Gastrocnemius medialis (tissue), 4 donors: Measurements from ENCODE around the gene PSMD1. TPM values are rescaled to one million over a fixed set of nuclear protein-coding genes. Genes with fewer than 3 reads are reported as not detected.

Experiments
- ATAC-seq, 2 donors: fragments of 150-250 bp; one replicate each; pipeline ENCODE4 v1.9.1; 2016
- DNase-seq, 2 donors: peaks; one replicate each; pipeline ENCODE4 v3.0.0-alpha.2; 2019
- H3K27ac ChIP-seq, 4 donors: fragments of 200-600 bp; sonication (generic); 1 replicate in 1 of 4; 2 replicates in 3 of 4; pipeline ENCODE4 v1.5.1; 2016 to 2018; ENCODE audit warnings: mild to moderate bottlenecking in 2 of 4, moderate library complexity in 1 of 4
- H3K27me3 ChIP-seq, 3 donors: fragments of 200-600 bp; sonication (generic) in 2 of 3; 1 replicate in 1 of 3; 2 replicates in 2 of 3; pipeline versions ENCODE4 v1.5.1 to v1.6.0; 2016 to 2019; ENCODE audit warnings: mild to moderate bottlenecking in 1 of 3, moderate library complexity in 1 of 3
- H3K36me3 ChIP-seq, 2 donors: fragments of 200-600 bp; sonication (generic) in 1 of 2; one replicate each; pipeline ENCODE4 v1.5.1; 2017 to 2018
- H3K4me1 ChIP-seq, 2 donors: fragments of 200-600 bp; sonication (generic) in 1 of 2; one replicate each; pipeline ENCODE4 v1.5.1; 2016 to 2017; ENCODE audit warnings: mild to moderate bottlenecking in 2 of 2
- H3K4me3 ChIP-seq, 4 donors: fragments of 200-600 bp; sonication (generic) in 3 of 4; 1 replicate in 1 of 4; 2 replicates in 3 of 4; pipeline ENCODE4 v1.5.1; 2016 to 2019; ENCODE audit warnings: mild to moderate bottlenecking in 2 of 4
- H3K9me3 ChIP-seq, 3 donors: fragments of 200-600 bp; sonication (generic) in 2 of 3; 1 replicate in 1 of 3; 2 replicates in 2 of 3; pipeline ENCODE4 v1.5.1; 2016 to 2019
- CTCF ChIP-seq, 5 experiments: fragments of 450-650 bp in 3 of 5; fragments of 200-600 bp in 2 of 5; sonication (generic) in 2 of 5; IDR thresholded peaks in 4 of 5; conservative IDR thresholded peaks in 1 of 5; 1 replicate in 4 of 5; 2 replicates in 1 of 5; pipeline ENCODE4 v1.5.1; 2016 to 2019; ENCODE audit warnings: antibody characterized with exemption in 5 of 5, mild to moderate bottlenecking in 3 of 5, moderate library complexity in 3 of 5
- POLR2A ChIP-seq, 2 donors: fragments of 450-650 bp; IDR thresholded peaks; one replicate each; pipeline ENCODE4 v1.6.1; 2017; ENCODE audit warnings: antibody characterized with exemption in 2 of 2, mild to moderate bottlenecking in 2 of 2, moderate library complexity in 2 of 2
- in situ Hi-C, 4 donors: fragments of 200-750 bp; cut with MboI; loops; one replicate each; pipeline versions ENCODE4 v1.15.0 to v1.8.0; 2017; ENCODE audit warnings: low sequenced_read_pairs in 4 of 4
- intact Hi-C: fragments of 100-400 bp; cut with DNase I; formaldehyde crosslinking; loops from one replicate; pipeline ENCODE4 v1.15.1; 2023; ENCODE audit warnings: low total_unique reads
- total RNA-seq, 4 donors: library from RNA; depleted of rRNA; stranded (reverse); fragments of >200 nt; gene quantifications; one replicate each; pipeline versions ENCODE4 v1.1.0 to v1.2.3, GENCODE V29; 2016

The PSMD1 gene
- total RNA-seq, 4 donors from 2014 or later: 169 to 189 (median 182) TPM

DNA sequence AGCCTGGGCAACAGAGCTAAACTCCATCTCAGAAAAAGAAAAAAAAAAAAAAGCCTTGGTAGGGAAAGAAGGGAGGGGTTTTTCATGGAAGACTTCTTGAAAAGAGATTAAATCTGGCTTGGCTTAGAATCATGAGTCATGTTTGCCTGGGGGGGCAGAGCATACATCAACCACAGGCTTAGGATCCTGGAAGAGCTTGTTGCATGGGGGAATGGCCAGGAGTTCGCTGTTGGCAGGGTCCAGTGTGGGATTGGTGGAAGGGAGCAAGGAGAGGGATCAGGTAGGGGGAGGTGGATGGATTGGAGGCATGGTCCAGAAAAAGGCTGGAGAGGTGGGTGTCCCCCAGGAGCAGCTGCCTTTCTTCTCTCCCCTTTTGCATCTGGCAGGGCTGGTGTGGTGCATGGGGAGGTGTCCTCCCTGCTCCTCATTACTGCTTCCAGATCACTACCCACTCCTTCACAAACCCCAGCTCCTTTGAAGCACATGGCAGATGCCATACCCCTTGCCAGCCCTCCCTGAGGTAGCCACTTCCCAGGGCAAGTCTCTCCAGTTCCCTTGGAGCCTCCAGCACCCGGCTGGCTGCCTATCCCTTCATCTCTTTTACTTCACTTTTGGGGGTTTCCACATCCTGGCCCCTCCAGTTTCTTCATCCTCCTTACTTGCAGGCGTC, 144.3 kb downstream of the PSMD1 start:
- TF ChIP-seq CTCF (IDR thresholded peaks at IDR 0.05 in 4 of 5, conservative IDR thresholded peaks at IDR 0.05 in 1 of 5) (no peak), POLR2A (IDR thresholded peaks at IDR 0.05) (no peak)
- ATAC-seq: no peak
- Histone ChIP-seq H3K9me3 (no peaks in the 10 kb centered on the region), H3K4me3 (no peak overlapping the region), H3K27me3 (no peaks in the 10 kb centered on the region), H3K4me1 (peaks cover 10 to 15% of the 10 kb centered on the region in 2 donors), H3K36me3 (no peaks in the 10 kb centered on the region), H3K27ac (no peak overlapping the region)
- intact Hi-C loops: no loop called here
- in situ Hi-C loops: no loop called here
- DNase-seq: no peak

DNA sequence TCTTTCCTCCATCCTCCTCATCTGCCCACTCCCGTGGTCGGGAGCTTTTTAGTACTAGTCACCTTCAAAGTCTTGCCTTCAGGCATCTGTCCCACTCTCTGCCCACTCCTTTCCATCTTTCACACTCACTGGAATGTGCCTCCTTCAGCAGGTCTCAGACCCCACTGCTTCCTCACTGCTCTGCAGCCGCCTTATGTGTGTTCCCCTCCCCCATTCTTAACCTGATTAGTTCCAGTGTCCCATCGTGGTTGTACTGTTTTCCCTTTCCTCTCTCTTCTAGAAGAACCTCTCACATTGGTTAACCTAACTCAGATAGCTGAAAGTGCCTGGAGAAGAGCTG, 144.8 kb downstream of the PSMD1 start:
- Histone ChIP-seq H3K4me1 (peaks cover 10 to 15% of the 10 kb centered on the region in 2 donors), H3K36me3 (no peaks in the 10 kb centered on the region), H3K4me3 (no peak overlapping the region), H3K9me3 (no peaks in the 10 kb centered on the region), H3K27ac (no peak overlapping the region), H3K27me3 (no peaks in the 10 kb centered on the region)
- TF ChIP-seq CTCF (IDR thresholded peaks at IDR 0.05 in 4 of 5, conservative IDR thresholded peaks at IDR 0.05 in 1 of 5): no peak
- no peak for TF ChIP-seq POLR2A (IDR thresholded peaks at IDR 0.05)
- intact Hi-C loops (no loop called here), in situ Hi-C loops (no loop called here)
- ATAC-seq (no peak), DNase-seq (no peak)

DNA sequence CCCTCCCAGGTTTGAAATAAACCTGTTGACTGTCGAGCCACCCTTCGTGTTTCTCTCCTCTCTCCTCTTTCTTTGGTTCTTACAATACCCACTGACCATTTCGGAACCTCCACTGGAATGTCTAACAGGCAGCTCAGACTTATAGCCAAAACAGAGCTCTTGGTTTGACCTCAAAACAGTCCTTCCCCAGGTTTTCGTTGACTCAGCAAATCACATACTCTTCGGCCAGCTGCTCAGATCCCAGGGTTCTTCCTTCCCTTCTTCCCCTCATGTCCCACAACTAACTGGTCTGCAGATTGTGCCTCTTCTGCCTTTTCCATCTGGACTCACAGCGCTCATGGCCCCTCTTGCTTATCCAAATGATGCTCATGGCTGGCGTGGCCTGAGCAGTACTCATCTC, 146.4 kb downstream of the PSMD1 start:
- DNase-seq: no peak
- intact Hi-C loops (no loop called here), in situ Hi-C loops (no loop called here)
- TF ChIP-seq CTCF (IDR thresholded peaks at IDR 0.05 in 4 of 5, conservative IDR thresholded peaks at IDR 0.05 in 1 of 5) (no peak), POLR2A (IDR thresholded peaks at IDR 0.05) (no peak)
- no peak overlapping the region for H3K4me3 ChIP-seq
- no peak overlapping the region for H3K27ac ChIP-seq
- H3K36me3 ChIP-seq: no peaks in the 10 kb centered on the region
- no peak for ATAC-seq
- no peaks in the 10 kb centered on the region for H3K9me3 ChIP-seq
- H3K27me3 ChIP-seq: no peaks in the 10 kb centered on the region
- peaks cover 7 to 8% of the 10 kb centered on the region in 2 donors for H3K4me1 ChIP-seq

GRCh38 chr2:231204146-231204545, 147.5 kb downstream of the PSMD1 start:
- TF ChIP-seq POLR2A (IDR thresholded peaks at IDR 0.05): no peak
- no peak for TF ChIP-seq CTCF (IDR thresholded peaks at IDR 0.05 in 4 of 5, conservative IDR thresholded peaks at IDR 0.05 in 1 of 5)
- Histone ChIP-seq H3K27me3 (no peaks in the 10 kb centered on the region), H3K4me1 (peaks cover 2 to 3% of the 10 kb centered on the region in 2 donors), H3K27ac (no peak overlapping the region), H3K4me3 (no peak overlapping the region), H3K36me3 (no peaks in the 10 kb centered on the region), H3K9me3 (no peaks in the 10 kb centered on the region)
- intact Hi-C loops (no loop called here), in situ Hi-C loops (no loop called here)
- DNase-seq (no peak), ATAC-seq (no peak)

GRCh38 chr2:231204581-231204980, 147.9 kb downstream of the PSMD1 start:
- H3K4me3 ChIP-seq: no peak overlapping the region
- H3K27ac ChIP-seq: no peak overlapping the region
- H3K27me3 ChIP-seq: no peaks in the 10 kb centered on the region
- in situ Hi-C loops: no loop called here
- ATAC-seq: no peak
- TF ChIP-seq POLR2A (IDR thresholded peaks at IDR 0.05) (no peak), CTCF (IDR thresholded peaks at IDR 0.05 in 4 of 5, conservative IDR thresholded peaks at IDR 0.05 in 1 of 5) (no peak)
- no peaks in the 10 kb centered on the region for H3K4me1 ChIP-seq
- no peaks in the 10 kb centered on the region for H3K36me3 ChIP-seq
- intact Hi-C loops: no loop called here
- H3K9me3 ChIP-seq: no peaks in the 10 kb centered on the region
- DNase-seq: no peak
